Measurements from ENCODE around the gene FOXD2. TPM values are rescaled to one million over a fixed set of nuclear protein-coding genes. Genes with fewer than 3 reads are reported as not detected.
"Not testable (repeated sequence)": the region's sequence is repeated elsewhere in the genome, so short reads cannot be mapped to it uniquely, and the experiment has no call there.

Gene FOXD2
- total RNA-seq, 1 experiment from 2014 or later, result 0.07 TPM

GRCh38 chr1:47449822-47450552 is 12.1 kb downstream of the FOXD2 start (continued):
- no peak for TF ChIP-seq PRDM15 (CRISPR knock-in tag; IDR thresholded peaks at IDR 0.05)
- no peak for TF ChIP-seq ERG (CRISPR knock-in tag; IDR thresholded peaks at IDR 0.05)

- H3K4me3 Mint-ChIP-seq, result no peak overlapping the region; the same call in 1 of the 2 replicates
- H3K9me3 Mint-ChIP-seq, result no peaks in the 10 kb centered on the region
- H3K27ac Mint-ChIP-seq, result no peak overlapping the region
- H3K4me1 Mint-ChIP-seq, result peaks cover 30% of the 10 kb centered on the region
- ATAC-seq (no peak), DNase-seq (ENCODE audit: low spot score) (no peak)
- no peak for TF ChIP-seq NFATC4 (CRISPR knock-in tag; IDR thresholded peaks at IDR 0.05)
- H3K27me3 Mint-ChIP-seq (ENCODE audit: low read depth), result no peaks in the 10 kb centered on the region; the same call in none of the 2 replicates
- ChIA-PET CTCF (interaction anchor here (0.6 to 4.3 kb wide), 33 partner anchors 9 to 277 kb away, joined by 3 to 177 read pairs (median 6); partner anchors contain the start of gene FOXD2), POLR2A (no interaction called here)
- no peaks in the 10 kb centered on the region for H3K36me3 Mint-ChIP-seq
Measured at GRCh38 chr1:47450606-47451005, 12.8 kb downstream of the FOXD2 start.

DNA sequence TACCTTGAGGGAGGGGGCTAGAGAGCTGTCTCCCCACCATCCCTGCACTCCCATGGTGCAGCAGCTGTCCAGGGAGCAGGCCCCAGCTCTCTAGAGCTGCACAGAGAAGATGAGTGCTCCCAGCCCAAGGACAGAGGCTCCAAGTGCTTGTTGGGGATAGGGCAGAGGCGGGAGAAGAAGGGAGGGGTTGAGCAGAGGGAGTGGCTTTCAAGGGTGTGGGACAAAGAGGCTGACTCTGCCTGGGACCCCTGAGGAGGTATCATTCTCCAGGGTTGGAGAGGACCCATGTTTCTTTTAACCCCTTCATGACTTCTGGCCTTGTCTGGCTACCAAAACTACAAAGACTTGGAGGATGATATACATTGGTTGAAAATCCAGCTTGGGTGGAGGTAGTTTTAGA is 14.6 kb downstream of the FOXD2 start:
- Mint-ChIP-seq H3K4me1 (peaks cover 17% of the 10 kb centered on the region), H3K9me3 (no peaks in the 10 kb centered on the region), H3K36me3 (no peaks in the 10 kb centered on the region), H3K4me3 (no peak overlapping the region), H3K27me3 (ENCODE audit: low read depth) (peaks cover under 1% of the 10 kb centered on the region), H3K27ac (no peak overlapping the region)
- ChIA-PET POLR2A (no interaction called here), CTCF (interaction anchor here (0.8 to 2.2 kb wide), 8 partner anchors 12 to 274 kb away, joined by 3 to 14 read pairs (median 4); partner anchors contain the start of gene FOXD2)
- ATAC-seq (peak; percentile 31), DNase-seq (ENCODE audit: low spot score) (no peak)
- TF ChIP-seq ZNF263 (CRISPR knock-in tag; IDR thresholded peaks at IDR 0.05; ENCODE audit: low read depth), result peak; percentile 27; the same call in 1 of the 2 replicates
- TF ChIP-seq ZBTB21 (CRISPR knock-in tag; IDR thresholded peaks at IDR 0.05; ENCODE audit: borderline replicate concordance), result no peak

GRCh38 chr1:47453910-47454309 is 16.1 kb downstream of the FOXD2 start:
- H3K36me3 Mint-ChIP-seq; POLR2A ChIA-PET; ATAC-seq; H3K27ac Mint-ChIP-seq; H3K9me3 Mint-ChIP-seq; DNase-seq (ENCODE audit: low spot score); H3K4me3 Mint-ChIP-seq: not testable (repeated sequence)
- CTCF ChIA-PET, result interaction anchor here (0.9 to 2.2 kb wide), 2 partner anchors 16 to 79 kb away, joined by 3 to 14 read pairs; partner anchors contain the start of gene FOXD2
- Mint-ChIP-seq H3K4me1 (peaks cover 28% of the 10 kb centered on the region), H3K27me3 (ENCODE audit: low read depth) (peaks cover 10% of the 10 kb centered on the region)

DNA sequence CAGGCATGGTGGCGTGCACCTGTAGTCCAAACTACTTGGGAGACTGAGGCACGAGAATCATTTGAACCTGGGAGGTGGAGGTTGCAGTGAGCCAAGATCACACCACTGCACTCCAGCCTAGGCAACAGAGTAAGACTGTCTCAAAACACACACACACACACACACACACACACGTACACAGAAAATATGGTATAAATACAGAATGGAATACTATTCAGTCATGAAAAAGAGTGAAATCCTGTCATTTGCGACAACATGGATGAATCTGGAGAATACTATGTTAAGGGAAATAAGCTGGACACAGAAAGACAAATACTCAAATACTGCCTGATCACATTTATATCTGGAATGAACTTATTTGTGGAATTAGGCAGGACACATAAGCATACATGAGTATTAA is 18.4 kb downstream of the FOXD2 start:
- CTCF ChIA-PET, result interaction anchor here (1.1 to 2.0 kb wide), 2 partner anchors 18 to 270 kb away, joined by 3 to 6 read pairs; partner anchors contain the start of gene FOXD2
- Mint-ChIP-seq H3K27ac (no peak overlapping the region), H3K4me3 (no peak overlapping the region), H3K36me3 (no peaks in the 10 kb centered on the region), H3K27me3 (ENCODE audit: low read depth) (peaks cover 24% of the 10 kb centered on the region), H3K9me3 (no peaks in the 10 kb centered on the region), H3K4me1 (peaks cover 45% of the 10 kb centered on the region)
- no peak for ATAC-seq
- POLR2A ChIA-PET, result no interaction called here
- no peak for TF ChIP-seq TCF7 (CRISPR knock-in tag; IDR thresholded peaks at IDR 0.05; ENCODE audit: low read depth)
- no peak for TF ChIP-seq CBFB (CRISPR knock-in tag; IDR thresholded peaks at IDR 0.05; ENCODE audit: low read depth)
- TF ChIP-seq SMAD3 (CRISPR knock-in tag; IDR thresholded peaks at IDR 0.05; ENCODE audit: borderline replicate concordance), result no peak
- no peak for DNase-seq (ENCODE audit: low spot score)

DNA sequence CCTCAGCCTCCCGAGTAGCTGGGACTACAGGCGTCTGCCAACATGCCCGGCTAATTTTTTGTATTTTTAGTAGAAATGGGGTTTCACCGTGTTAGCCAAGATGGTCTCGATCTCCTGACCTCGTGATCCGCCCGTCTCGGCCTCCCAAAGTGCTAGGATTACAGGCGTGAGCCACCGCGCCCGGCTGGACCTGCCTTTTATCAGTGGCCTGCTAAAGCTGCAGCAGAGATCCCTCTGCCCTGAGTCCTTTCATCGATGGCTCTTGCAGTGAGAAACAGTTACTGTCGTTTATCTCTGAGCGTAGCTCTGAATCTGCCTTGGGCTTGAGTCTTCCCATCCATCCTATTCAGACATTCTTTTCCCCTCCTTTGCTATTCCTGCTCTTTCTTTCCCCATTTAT is 19.7 kb downstream of the FOXD2 start:
- DNase-seq (ENCODE audit: low spot score); H3K9me3 Mint-ChIP-seq; POLR2A ChIA-PET; H3K27ac Mint-ChIP-seq; ATAC-seq; H3K36me3 Mint-ChIP-seq; H3K4me3 Mint-ChIP-seq: not testable (repeated sequence)
- CTCF ChIA-PET, result interaction anchor here (0.7 to 1.2 kb wide), 3 partner anchors 20 to 269 kb away, joined by 3 to 11 read pairs (median 3); partner anchors contain the start of gene FOXD2
- H3K4me1 Mint-ChIP-seq, result peaks cover 38% of the 10 kb centered on the region
- H3K27me3 Mint-ChIP-seq (ENCODE audit: low read depth), result peaks cover 37% of the 10 kb centered on the region

Measured in WTC11 (cell line).